H1 (cell line): ENCODE measurements around the gene SYF2. TPM values are rescaled to one million over a fixed set of nuclear protein-coding genes. Genes with fewer than 3 reads are reported as not detected.

Source experiments
- CEBPB ChIP-seq: IDR thresholded peaks from 2 replicates; pipeline ENCODE4 v1.6.1; 2012; ENCODE audit warnings: low read depth, low read length
- CHD1 ChIP-seq: IDR thresholded peaks from 2 replicates; pipeline ENCODE4 v1.6.1; 2012; ENCODE audit warnings: low read depth, low read length, improper control_type of control experiment
- CTBP2 ChIP-seq: IDR thresholded peaks from 2 replicates; pipeline ENCODE4 v1.7.0; 2011; ENCODE audit warnings: borderline replicate concordance, mild to moderate bottlenecking, moderate library complexity, mixed read lengths, low read length; ENCODE audit not compliant: insufficient read depth, insufficient read length
- NANOG ChIP-seq: IDR thresholded peaks from 2 replicates; pipeline ENCODE4 v1.6.1; 2011; ENCODE audit warnings: low read length, low read depth, mild to moderate bottlenecking, inconsistent platforms; ENCODE audit not compliant: insufficient read depth, poor library complexity, severe bottlenecking
- PHF8 ChIP-seq: fragments of 200-600 bp; sonication (generic); conservative IDR thresholded peaks from 2 replicates; pipeline ENCODE4 v1.7.1; 2012; ENCODE audit warnings: low read depth, mild to moderate bottlenecking, inconsistent platforms, low read length, moderate library complexity
- RAD21 ChIP-seq, 2 experiments: IDR thresholded peaks in 1 of 2; conservative IDR thresholded peaks in 1 of 2; 2 replicates each; pipeline ENCODE4 v1.6.1; 2011; ENCODE audit warnings: low read depth in 2 of 2, low read length in 2 of 2, improper control_type of control experiment in 1 of 2, inconsistent platforms in 1 of 2, mild to moderate bottlenecking in 1 of 2, moderate library complexity in 1 of 2
- SP1 ChIP-seq: IDR thresholded peaks from 2 replicates; pipeline ENCODE4 v1.6.1; 2011; ENCODE audit warnings: low read depth, low read length
- TAF1 ChIP-seq: IDR thresholded peaks from 2 replicates; pipeline ENCODE4 v1.6.1; 2011; ENCODE audit warnings: mild to moderate bottlenecking, low read depth, low read length
- polyA plus RNA-seq, 7 experiments: library from polyadenylated mRNA; depleted of rRNA in 3 of 7; stranded (reverse) in 5 of 7; unstranded in 2 of 7; fragments of >200 nt in 5 of 7; fragments of 200-250 nt in 2 of 7; gene quantifications; 1 replicate in 5 of 7; 2 replicates in 1 of 7; 4 replicates in 1 of 7; pipeline versions ENCODE4 v1.2.1 to v1.2.3, GENCODE V29; 2011 to 2013; ENCODE audit warnings: missing spikeins in 2 of 7, mixed read lengths in 2 of 7
- total RNA-seq: library from RNA; stranded (reverse); fragmentation: NEBNext Ultra II Directional; extraction: Animal tissue kit (Norgen Biotek cat#: 25700); gene quantifications from 2 replicates; pipeline ENCODE4 v1.2.1, GENCODE V29; 2021

The SYF2 gene
- total and polyA plus RNA-seq, 2 of the 8 experiments (the other 6 are each of a cell fraction or from before 2014, with no cell fraction given): 7.5 to 33.0 TPM

DNA sequence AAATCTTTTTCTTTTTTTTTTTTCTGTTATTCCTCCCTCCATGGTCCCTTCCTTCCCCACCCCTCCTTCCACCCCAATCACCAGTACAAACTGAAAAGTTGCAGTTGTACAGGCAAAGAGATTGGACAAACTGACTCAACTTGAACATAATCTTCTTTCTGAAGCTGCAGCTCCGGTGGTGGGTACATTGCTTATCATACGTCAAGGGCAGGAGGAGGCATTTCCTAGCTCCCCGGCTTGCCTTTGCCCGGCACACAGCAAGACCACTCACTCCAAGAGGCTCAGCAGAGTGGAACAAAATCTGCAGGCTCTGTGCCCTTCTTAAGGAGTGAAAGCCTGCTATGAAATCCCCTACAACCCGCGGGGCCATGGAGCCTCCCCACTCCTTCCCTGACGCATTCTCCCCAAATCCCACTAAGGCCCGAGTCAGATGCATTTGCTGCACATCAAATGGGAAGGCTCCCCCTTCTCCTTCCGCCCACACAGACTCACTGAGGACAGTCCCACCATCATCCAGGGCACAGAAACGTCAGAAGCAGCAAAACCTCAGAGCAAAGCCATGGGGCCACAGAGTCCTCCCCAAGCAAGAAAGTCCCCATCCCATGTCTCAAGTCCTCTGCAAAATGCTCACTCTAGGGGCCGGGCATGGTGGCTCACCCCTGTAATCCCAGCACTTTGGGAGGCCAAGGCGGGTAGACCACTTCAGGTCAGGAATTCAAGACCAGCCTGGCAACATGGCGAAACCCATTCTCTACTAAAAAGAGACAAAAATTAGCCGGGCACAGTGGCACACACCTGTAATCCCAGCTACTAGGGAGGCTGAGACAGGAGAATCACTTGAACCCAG is 45.9 kb downstream of the SYF2 start (continued):
- TF ChIP-seq CEBPB (no peak), PHF8 (no peak), NANOG (no peak), CTBP2 (no peak), TAF1 (no peak), SP1 (no peak), RAD21 (IDR thresholded peaks at IDR 0.05 in 1 of 2, conservative IDR thresholded peaks at IDR 0.05 in 1 of 2; ENCODE audit: low read depth in 2 of 2, low read length in 2 of 2) (no peak), CHD1 (no peak)
- TF ChIP-seq, all 59 proteins: peak for 0
